Gastroesophageal sphincter (tissue), 3 donors: ENCODE data around the gene PGRMC2.

Experiments
- EP300 ChIP-seq: sonication (generic); formaldehyde crosslinking; IDR thresholded peaks from one replicate; pipeline ENCODE4 v1.6.1; 2017; ENCODE audit warnings: antibody characterized with exemption, mild to moderate bottlenecking
- POLR2A ChIP-seq, 2 donors: fragments of 450-650 bp; IDR thresholded peaks; one replicate each; pipeline ENCODE4 v1.6.1; 2017; ENCODE audit warnings: antibody characterized with exemption in 2 of 2, mild to moderate bottlenecking in 2 of 2, moderate library complexity in 1 of 2
- POLR2AphosphoS5 ChIP-seq: sonication (generic); formaldehyde crosslinking; IDR thresholded peaks from one replicate; pipeline ENCODE4 v1.6.1; 2017; ENCODE audit warnings: antibody characterized with exemption
- TF ChIP-seq, protein P1 (sequence below), 4 experiments: fragments of 200-600 bp in 2 of 4; fragments of 450-650 bp in 2 of 4; sonication (generic) in 1 of 4; IDR thresholded peaks; one replicate each; pipeline ENCODE4 v1.5.1; 2017 to 2019; ENCODE audit warnings: antibody characterized with exemption in 4 of 4, mild to moderate bottlenecking in 2 of 4, moderate library complexity in 2 of 4

DNA sequence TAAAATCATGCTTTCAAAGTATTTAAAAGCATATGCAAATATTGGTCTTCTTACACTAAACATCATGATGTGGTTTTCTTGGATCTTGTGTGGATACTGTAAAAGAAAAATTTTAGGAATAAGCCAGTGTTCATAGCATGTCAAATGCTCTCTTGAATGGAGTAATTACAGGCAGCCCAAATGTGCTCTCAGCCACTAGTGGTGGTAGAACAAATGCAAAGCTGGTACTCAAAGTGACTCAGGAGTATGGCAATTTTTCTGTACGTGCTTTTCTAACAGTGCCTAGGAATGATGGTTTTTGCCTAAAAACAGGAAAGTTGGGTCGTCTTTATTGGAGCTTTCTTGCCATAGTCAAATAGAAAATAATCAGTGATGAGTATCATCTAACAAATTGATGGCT, 19.9 kb downstream of the PGRMC2 start:
- TF ChIP-seq, protein P1, sequence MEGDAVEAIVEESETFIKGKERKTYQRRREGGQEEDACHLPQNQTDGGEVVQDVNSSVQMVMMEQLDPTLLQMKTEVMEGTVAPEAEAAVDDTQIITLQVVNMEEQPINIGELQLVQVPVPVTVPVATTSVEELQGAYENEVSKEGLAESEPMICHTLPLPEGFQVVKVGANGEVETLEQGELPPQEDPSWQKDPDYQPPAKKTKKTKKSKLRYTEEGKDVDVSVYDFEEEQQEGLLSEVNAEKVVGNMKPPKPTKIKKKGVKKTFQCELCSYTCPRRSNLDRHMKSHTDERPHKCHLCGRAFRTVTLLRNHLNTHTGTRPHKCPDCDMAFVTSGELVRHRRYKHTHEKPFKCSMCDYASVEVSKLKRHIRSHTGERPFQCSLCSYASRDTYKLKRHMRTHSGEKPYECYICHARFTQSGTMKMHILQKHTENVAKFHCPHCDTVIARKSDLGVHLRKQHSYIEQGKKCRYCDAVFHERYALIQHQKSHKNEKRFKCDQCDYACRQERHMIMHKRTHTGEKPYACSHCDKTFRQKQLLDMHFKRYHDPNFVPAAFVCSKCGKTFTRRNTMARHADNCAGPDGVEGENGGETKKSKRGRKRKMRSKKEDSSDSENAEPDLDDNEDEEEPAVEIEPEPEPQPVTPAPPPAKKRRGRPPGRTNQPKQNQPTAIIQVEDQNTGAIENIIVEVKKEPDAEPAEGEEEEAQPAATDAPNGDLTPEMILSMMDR (IDR thresholded peaks at IDR 0.05) = no peak
- TF ChIP-seq POLR2AphosphoS5 (no peak), POLR2A (IDR thresholded peaks at IDR 0.05) (no peak), EP300 (no peak)
